ENCODE results near the gene KCND2. TPM values are rescaled to one million over a fixed set of nuclear protein-coding genes. Genes with fewer than 3 reads are reported as not detected.

The KCND2 gene
- total and polyA plus RNA-seq, 2 donors from 2014 or later: 0.19 TPM; not detected in 1

DNA sequence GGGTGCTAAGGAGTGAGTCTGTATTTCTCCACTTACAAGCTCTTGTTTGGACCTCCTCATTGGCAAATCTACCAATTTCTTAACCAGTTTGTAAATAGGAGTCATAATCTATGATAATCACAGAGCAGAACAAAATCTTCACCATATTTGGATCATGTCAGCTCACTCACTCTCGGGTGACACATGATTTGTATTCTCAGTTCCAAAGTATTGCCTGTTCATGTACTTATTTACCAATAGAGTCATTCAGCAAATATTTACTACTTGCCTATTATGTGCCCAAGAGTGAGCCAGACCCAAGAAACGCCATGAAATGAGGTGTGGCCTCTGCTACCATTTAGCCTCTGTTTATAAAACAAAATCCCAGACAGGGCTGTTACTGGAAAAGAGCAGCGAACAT is 470.2 kb downstream of the KCND2 start:
- TF ChIP-seq, protein P1, sequence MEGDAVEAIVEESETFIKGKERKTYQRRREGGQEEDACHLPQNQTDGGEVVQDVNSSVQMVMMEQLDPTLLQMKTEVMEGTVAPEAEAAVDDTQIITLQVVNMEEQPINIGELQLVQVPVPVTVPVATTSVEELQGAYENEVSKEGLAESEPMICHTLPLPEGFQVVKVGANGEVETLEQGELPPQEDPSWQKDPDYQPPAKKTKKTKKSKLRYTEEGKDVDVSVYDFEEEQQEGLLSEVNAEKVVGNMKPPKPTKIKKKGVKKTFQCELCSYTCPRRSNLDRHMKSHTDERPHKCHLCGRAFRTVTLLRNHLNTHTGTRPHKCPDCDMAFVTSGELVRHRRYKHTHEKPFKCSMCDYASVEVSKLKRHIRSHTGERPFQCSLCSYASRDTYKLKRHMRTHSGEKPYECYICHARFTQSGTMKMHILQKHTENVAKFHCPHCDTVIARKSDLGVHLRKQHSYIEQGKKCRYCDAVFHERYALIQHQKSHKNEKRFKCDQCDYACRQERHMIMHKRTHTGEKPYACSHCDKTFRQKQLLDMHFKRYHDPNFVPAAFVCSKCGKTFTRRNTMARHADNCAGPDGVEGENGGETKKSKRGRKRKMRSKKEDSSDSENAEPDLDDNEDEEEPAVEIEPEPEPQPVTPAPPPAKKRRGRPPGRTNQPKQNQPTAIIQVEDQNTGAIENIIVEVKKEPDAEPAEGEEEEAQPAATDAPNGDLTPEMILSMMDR (IDR thresholded peaks at IDR 0.05; ENCODE audit: borderline replicate concordance, extremely low read depth, insufficient read depth): no peak
- Histone ChIP-seq H3K36me3 (ENCODE audit: control insufficient read depth in 2 of 3, insufficient read depth in 3 of 3, low read length in 3 of 3) (no peaks in the 10 kb centered on the region), H3K27me3 (ENCODE audit: control insufficient read depth, insufficient read depth, low read length) (no peaks in the 10 kb centered on the region), H3K9me3 (ENCODE audit: control insufficient read depth in 2 of 3, insufficient read depth in 1 of 3, low read length in 3 of 3) (no peaks in the 10 kb centered on the region), H3K9ac (ENCODE audit: low read length in 3 of 3) (no peak overlapping the region), H3K4me1 (ENCODE audit: control insufficient read depth in 2 of 3, insufficient read depth in 2 of 3, low read depth in 1 of 3, low read length in 3 of 3) (no peaks in the 10 kb centered on the region), H3K27ac (ENCODE audit: low read depth in 2 of 2, low read length in 2 of 2) (no peak overlapping the region), H3K4me3 (ENCODE audit: low read length in 3 of 3) (no peak overlapping the region)
- DNase-seq (no peak), FAIRE-seq (no peak)
- intact Hi-C loops (cut with DNase I): no loop called here

DNA sequence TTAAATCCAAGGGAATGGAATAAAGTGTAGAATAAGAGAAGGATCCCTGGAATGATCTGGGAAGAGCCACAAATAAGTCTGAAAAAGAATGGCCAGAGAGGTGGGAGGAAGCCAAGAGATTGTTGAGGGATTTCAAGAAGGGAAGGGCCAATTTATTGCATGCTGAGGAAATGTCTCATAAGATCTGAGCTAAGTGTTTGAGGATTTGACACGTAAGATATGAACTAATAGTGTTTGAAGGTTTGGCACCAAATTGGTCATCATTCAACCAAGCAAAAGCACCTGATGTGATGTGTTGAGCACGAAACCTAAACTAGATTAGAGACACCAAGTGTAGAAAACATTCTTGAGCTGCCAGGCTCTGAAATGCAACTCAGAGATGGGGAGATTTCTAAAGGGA is 487.1 kb downstream of the KCND2 start:
- intact Hi-C loops (cut with DNase I): no loop called here
- no peaks in the 10 kb centered on the region for H3K9me3 ChIP-seq (ENCODE audit: control insufficient read depth in 2 of 3, insufficient read depth in 1 of 3, low read length in 3 of 3)
- H3K4me1 ChIP-seq (ENCODE audit: control insufficient read depth in 2 of 3, insufficient read depth in 2 of 3, low read depth in 1 of 3, low read length in 3 of 3): no peaks in the 10 kb centered on the region
- H3K4me3 ChIP-seq (ENCODE audit: low read length in 3 of 3): no peak overlapping the region
- DNase-seq: no peak
- H3K27ac ChIP-seq (ENCODE audit: low read depth in 2 of 2, low read length in 2 of 2): no peak overlapping the region
- no peak for FAIRE-seq
- H3K9ac ChIP-seq (ENCODE audit: low read length in 3 of 3): no peak overlapping the region
- no peaks in the 10 kb centered on the region for H3K27me3 ChIP-seq (ENCODE audit: control insufficient read depth, insufficient read depth, low read length)
- H3K36me3 ChIP-seq (ENCODE audit: control insufficient read depth in 2 of 3, insufficient read depth in 3 of 3, low read length in 3 of 3): no peaks in the 10 kb centered on the region
- TF ChIP-seq, protein P1 (IDR thresholded peaks at IDR 0.05; ENCODE audit: borderline replicate concordance, extremely low read depth, insufficient read depth): no peak

DNA sequence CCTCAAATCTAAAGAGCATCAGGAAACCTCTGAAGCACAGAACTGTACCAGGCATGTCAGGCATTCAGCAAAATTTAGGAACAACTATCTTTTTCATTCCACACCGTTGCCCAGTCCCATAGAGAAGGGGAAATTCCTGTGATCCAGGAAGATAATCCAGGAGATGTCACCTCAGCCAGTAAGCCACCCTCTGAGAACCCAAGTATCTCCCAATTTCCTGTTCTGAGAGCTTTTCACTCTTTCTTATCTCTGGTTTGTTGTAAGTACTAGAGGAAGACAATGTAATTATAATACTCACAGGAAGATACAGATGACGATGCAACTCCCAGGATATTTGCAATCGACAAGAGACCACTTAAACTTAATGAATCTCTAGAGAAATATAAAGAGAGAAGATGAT is 487.9 kb downstream of the KCND2 start:
- FAIRE-seq: no peak
- TF ChIP-seq, protein P1 (IDR thresholded peaks at IDR 0.05; ENCODE audit: borderline replicate concordance, extremely low read depth, insufficient read depth): no peak
- Histone ChIP-seq H3K36me3 (ENCODE audit: control insufficient read depth in 2 of 3, insufficient read depth in 3 of 3, low read length in 3 of 3) (no peaks in the 10 kb centered on the region), H3K9ac (ENCODE audit: low read length in 3 of 3) (no peak overlapping the region), H3K4me3 (ENCODE audit: low read length in 3 of 3) (no peak overlapping the region), H3K27ac (ENCODE audit: low read depth in 2 of 2, low read length in 2 of 2) (no peak overlapping the region), H3K9me3 (ENCODE audit: control insufficient read depth in 2 of 3, insufficient read depth in 1 of 3, low read length in 3 of 3) (no peaks in the 10 kb centered on the region), H3K27me3 (ENCODE audit: control insufficient read depth, insufficient read depth, low read length) (no peaks in the 10 kb centered on the region), H3K4me1 (ENCODE audit: control insufficient read depth in 2 of 3, insufficient read depth in 2 of 3, low read depth in 1 of 3, low read length in 3 of 3) (no peaks in the 10 kb centered on the region)
- DNase-seq: no peak
- intact Hi-C loops (cut with DNase I): no loop called here

- Histone ChIP-seq H3K4me1 (ENCODE audit: control insufficient read depth in 2 of 3, insufficient read depth in 2 of 3, low read depth in 1 of 3, low read length in 3 of 3) (no peaks in the 10 kb centered on the region), H3K27me3 (ENCODE audit: control insufficient read depth, insufficient read depth, low read length) (no peaks in the 10 kb centered on the region), H3K36me3 (ENCODE audit: control insufficient read depth in 2 of 3, insufficient read depth in 3 of 3, low read length in 3 of 3) (no peaks in the 10 kb centered on the region), H3K9me3 (ENCODE audit: control insufficient read depth in 2 of 3, insufficient read depth in 1 of 3, low read length in 3 of 3) (no peaks in the 10 kb centered on the region), H3K27ac (ENCODE audit: low read depth in 2 of 2, low read length in 2 of 2) (no peak overlapping the region), H3K4me3 (ENCODE audit: low read length in 3 of 3) (no peak overlapping the region), H3K9ac (ENCODE audit: low read length in 3 of 3) (no peak overlapping the region)
- intact Hi-C loops (cut with DNase I): no loop called here
- TF ChIP-seq, protein P1 (IDR thresholded peaks at IDR 0.05; ENCODE audit: borderline replicate concordance, extremely low read depth, insufficient read depth): no peak
- FAIRE-seq (no peak), DNase-seq (no peak)
Measured at GRCh38 chr7:120770206-120770605, 497.2 kb downstream of the KCND2 start.
